Spinal cord (tissue), 10 donors: Measurements from ENCODE around the gene TMEM126B. TPM values are rescaled to one million over a fixed set of nuclear protein-coding genes. Genes with fewer than 3 reads are reported as not detected.

Experiments used
- DNase-seq, 6 donors: peaks; one replicate each; pipeline versions ENCODE4 v3.0.0 to v3.0.0-alpha.2; 2013 to 2015; ENCODE audit warnings: low spot score in 6 of 6, low read depth in 4 of 6
- H3K27ac ChIP-seq: one replicate; pipeline ENCODE4 v1.5.1; 2013; ENCODE audit warnings: low read depth, low read length, control low read depth
- H3K27me3 ChIP-seq: one replicate; pipeline ENCODE4 v1.6.1; 2013; ENCODE audit warnings: low read length; ENCODE audit not compliant: control insufficient read depth, insufficient read depth
- H3K36me3 ChIP-seq: one replicate; pipeline ENCODE4 v1.6.1; 2013; ENCODE audit warnings: low read length; ENCODE audit not compliant: control insufficient read depth, insufficient read depth
- H3K4me1 ChIP-seq: one replicate; pipeline ENCODE4 v1.6.1; 2013; ENCODE audit warnings: low read length; ENCODE audit not compliant: control insufficient read depth, insufficient read depth
- H3K4me3 ChIP-seq: one replicate; pipeline ENCODE4 v1.5.1; 2013; ENCODE audit warnings: low read depth, low read length, control low read depth
- H3K9me3 ChIP-seq: one replicate; pipeline ENCODE4 v1.6.1; 2013; ENCODE audit warnings: low read length; ENCODE audit not compliant: control insufficient read depth, insufficient read depth
- WGBS: methylation state at CpG from one replicate; pipeline ENCODE4 v1.1.5; 2013; ENCODE audit warnings: missing lambda C conversion rate; ENCODE audit not compliant: insufficient coverage; 5-methylcytosine and 5-hydroxymethylcytosine counted together
- polyA plus RNA-seq, 2 donors: library from polyadenylated mRNA; unstranded; fragments of 120-200 nt; gene quantifications; one replicate each; pipeline ENCODE4 v1.2.1, GENCODE V29; 2013; ENCODE audit not compliant: insufficient read length in 2 of 2
- total RNA-seq, 2 donors: library from RNA; depleted of rRNA in 1 of 2; stranded (reverse); fragments of 120-200 nt in 1 of 2; fragments of >200 nt in 1 of 2; gene quantifications; one replicate each; pipeline versions ENCODE4 v1.2.3 to v1.2.4, GENCODE V29; 2013 to 2014
- donor health status: healthy.

TMEM126B gene
- total and polyA plus RNA-seq, 4 donors: 63.1 to 70.9 (median 65.8) TPM

DNA sequence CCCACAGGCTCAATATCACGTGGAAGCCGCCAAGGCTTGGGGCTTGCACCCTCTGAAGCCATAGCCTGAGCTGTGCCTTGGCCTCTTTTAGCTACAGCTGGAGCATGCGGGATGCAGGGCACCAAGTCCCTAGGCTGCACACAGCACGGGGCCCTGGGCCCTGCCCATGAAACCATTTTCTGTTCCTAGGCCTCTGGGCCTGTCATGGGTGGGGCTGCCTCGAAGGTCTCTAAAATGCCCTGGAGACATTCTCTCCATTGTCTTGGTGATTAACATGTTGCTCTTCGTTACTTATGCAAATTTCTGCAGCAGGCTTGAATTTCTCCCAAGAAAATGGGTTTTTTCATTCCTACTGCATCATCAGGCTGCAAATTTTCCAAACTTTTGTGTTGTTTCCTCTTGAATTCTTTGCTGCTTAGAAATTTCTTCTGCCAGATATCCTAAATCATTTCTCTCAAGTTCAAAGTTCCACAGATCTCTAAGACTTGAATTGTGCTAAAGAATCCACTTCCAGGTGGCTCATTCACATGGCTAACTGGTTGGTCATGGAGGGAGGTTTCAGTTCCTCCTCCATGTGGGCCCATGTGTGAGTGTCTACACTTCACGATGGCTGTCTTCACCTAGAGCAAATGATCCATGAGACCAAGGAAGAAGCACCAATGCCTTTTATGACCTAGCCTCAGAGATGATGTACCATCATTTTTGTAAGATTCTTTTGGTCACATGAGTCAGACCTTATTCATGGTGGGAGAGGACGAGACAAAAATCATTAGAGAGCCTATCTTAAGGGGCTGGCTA is 43.9 kb downstream of the TMEM126B start:
- Histone ChIP-seq H3K4me1 (no peaks in the 10 kb centered on the region), H3K9me3 (no peaks in the 10 kb centered on the region), H3K27me3 (no peaks in the 10 kb centered on the region), H3K4me3 (no peak overlapping the region), H3K36me3 (no peaks in the 10 kb centered on the region), H3K27ac (no peak overlapping the region)
- DNase-seq: no peak
- 83% methylated on average over 8 of the region's 8 CpGs for WGBS

DNA sequence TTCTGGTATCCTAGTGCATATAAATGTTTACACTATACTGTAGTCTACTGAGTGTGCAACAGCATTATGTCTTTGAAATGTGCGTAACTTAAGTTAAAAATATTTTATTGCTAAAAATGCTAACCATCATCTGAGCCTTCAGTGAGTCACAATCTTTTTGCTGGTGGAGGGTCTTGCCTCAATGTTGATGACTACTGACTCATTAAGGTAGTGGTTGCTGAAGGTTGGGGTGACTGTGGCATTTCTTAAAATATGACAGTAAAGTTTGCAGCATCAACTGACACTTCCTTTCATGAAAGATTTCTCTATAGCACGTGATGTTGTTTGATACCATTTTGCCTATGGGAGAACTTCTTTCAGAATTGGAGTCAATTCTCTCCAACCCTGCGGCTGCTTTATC is 45.0 kb downstream of the TMEM126B start:
- no peak for DNase-seq
- H3K27me3 ChIP-seq: no peaks in the 10 kb centered on the region
- H3K36me3 ChIP-seq: no peaks in the 10 kb centered on the region
- 100% methylated on average over 1 of the region's 3 CpGs for WGBS
- H3K27ac ChIP-seq: no peak overlapping the region
- no peaks in the 10 kb centered on the region for H3K9me3 ChIP-seq
- no peak overlapping the region for H3K4me3 ChIP-seq
- H3K4me1 ChIP-seq: no peaks in the 10 kb centered on the region

DNA sequence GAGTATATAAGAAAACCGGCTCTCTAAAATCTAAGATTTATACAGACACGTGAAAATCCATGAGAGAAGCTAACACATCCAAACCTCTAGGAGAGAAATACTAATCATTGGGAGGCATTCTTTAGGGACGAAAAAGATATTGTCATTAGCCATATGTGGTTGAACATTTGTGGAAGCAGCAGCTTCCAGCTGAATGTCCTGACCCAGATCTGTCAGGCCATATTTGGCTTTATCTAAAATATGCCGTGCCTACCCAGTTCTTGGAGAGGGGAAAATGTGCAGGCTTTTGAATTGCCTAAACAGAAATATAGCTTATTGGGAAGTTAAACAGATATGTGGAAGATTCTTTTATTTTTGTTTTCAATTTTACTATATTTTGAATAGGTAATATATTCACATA is 51.2 kb downstream of the TMEM126B start:
- H3K9me3 ChIP-seq: no peaks in the 10 kb centered on the region
- WGBS: 100% methylated on average over 1 of the region's 4 CpGs
- DNase-seq: no peak

DNA sequence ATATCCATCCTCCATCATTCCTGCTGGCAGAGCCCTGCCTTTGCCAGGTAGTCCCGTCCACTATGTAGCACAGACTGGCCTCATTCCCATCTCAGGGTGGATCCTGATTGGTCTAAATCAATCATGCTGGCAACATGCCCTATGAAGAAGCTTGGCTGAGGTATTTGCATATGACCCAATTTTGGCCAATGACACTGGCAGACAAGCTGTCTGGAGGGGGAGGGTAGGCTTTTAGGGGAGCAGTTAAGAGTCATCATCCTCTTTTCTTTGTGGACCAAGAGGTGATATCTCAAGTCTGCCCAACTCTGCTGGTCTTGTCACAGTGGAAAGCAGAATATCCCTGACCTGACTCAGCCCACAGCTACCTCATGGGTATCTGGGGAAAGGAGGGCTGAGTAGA is 52.5 kb downstream of the TMEM126B start:
- Histone ChIP-seq H3K27ac (no peak overlapping the region), H3K4me1 (peaks cover 11% of the 10 kb centered on the region), H3K9me3 (no peaks in the 10 kb centered on the region), H3K36me3 (no peaks in the 10 kb centered on the region), H3K4me3 (no peak overlapping the region), H3K27me3 (no peaks in the 10 kb centered on the region)
- WGBS: 20% methylated on average over 1 of the region's 1 CpG
- no peak for DNase-seq

More for the DNA sequence above, 51.2 kb downstream of the TMEM126B start:
- Histone ChIP-seq H3K27ac (no peak overlapping the region), H3K27me3 (no peaks in the 10 kb centered on the region), H3K4me1 (no peaks in the 10 kb centered on the region), H3K4me3 (no peak overlapping the region), H3K36me3 (no peaks in the 10 kb centered on the region)

DNA sequence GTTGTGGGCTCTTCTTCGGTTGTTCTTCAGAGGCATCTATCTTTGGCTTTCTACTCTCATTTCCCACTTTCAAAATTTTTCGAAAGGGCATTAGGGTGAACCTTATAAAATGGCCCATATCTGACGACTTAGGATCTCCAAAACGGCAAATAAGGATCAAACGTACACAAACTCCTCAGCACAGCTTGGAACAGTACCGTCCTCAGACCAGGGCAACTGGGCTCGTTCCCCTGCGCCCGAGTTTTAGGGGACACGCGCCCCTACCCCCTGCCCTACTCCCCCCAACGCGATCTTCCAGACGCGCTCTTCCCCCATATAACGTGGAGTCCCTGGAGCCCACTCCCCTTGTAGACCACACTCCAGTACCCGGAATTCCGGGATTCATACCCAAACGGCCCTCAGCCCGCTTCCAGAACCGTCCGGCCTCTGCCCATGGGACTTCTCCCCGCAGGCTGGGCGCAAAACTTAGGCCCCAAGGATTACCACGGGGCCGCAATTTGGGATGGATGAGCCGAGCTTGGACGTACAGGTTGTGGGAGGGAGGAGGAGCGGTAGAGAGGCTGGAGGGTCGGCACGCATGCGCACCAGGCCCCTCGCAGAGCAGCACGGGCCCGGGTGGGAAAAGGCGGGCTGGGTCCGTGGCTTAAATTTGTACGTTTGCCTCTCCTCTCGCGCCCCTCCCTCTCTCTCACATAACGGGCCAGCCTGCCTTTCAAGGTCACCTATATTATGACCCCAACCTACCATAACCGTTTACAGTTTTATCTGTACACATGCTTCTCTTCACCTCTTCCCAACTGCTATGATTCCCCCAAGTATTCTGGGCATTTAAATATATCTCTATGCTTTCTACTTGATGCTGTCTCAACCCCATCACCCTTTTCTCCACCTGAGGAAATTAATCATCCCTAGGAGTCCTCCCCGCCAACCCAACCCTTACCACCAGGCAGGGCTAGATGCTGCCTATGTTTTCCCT is 54.2 kb downstream of the TMEM126B start:
- no peaks in the 10 kb centered on the region for H3K27me3 ChIP-seq
- H3K36me3 ChIP-seq: no peaks in the 10 kb centered on the region
- H3K4me3 ChIP-seq: peak overlapping the region; percentile 64
- H3K9me3 ChIP-seq: no peaks in the 10 kb centered on the region
- WGBS: 33% methylated on average over 40 of the region's 43 CpGs
- H3K4me1 ChIP-seq: peaks cover 11% of the 10 kb centered on the region
- peak in 5 of 6 donors; percentile 58 to 95 (median 75) for DNase-seq
- no peak overlapping the region for H3K27ac ChIP-seq

DNA sequence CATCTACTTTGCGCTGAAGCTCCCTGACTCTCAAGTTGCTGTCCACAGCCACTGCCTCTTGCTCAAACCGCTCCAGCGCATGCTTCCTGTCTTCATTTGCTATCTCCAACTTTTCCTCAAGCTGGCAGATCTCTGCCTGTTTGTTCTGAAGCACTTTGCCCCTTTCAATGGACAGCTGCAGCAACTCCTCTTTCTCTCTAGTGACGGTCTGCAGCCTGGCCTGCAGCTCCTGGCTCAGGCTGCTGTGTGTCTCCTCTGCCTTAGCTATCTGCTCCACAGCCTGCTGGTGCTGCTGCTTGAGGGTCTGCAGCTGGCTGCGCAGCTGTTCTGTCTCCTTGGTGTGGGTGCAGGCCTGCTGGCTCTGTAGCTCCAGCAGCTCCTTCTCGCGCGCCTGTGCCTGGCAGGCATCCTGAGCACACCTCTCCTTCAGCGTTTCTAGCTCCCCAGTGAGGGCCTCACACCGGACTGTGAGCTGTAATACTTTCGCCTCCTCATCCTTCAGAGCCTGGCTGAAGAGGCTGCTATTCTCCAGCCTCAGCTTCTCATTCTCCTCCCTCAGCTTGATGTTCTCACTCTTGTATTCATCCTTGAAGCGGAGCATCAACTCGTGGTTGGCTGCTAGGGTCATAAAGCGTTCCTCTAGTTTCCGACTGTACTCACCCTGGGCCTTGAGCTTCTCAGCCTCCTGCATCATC is 56.9 kb downstream of the TMEM126B start:
- H3K4me1 ChIP-seq: peaks cover 11% of the 10 kb centered on the region
- H3K27me3 ChIP-seq: no peaks in the 10 kb centered on the region
- H3K27ac ChIP-seq: peak overlapping the region; percentile 73
- 79% methylated on average over 15 of the region's 15 CpGs for WGBS
- DNase-seq: peak in 1 of 6 donors; percentile 9
- no peaks in the 10 kb centered on the region for H3K9me3 ChIP-seq
- no peaks in the 10 kb centered on the region for H3K36me3 ChIP-seq
- peak overlapping the region; percentile 28 for H3K4me3 ChIP-seq

DNA sequence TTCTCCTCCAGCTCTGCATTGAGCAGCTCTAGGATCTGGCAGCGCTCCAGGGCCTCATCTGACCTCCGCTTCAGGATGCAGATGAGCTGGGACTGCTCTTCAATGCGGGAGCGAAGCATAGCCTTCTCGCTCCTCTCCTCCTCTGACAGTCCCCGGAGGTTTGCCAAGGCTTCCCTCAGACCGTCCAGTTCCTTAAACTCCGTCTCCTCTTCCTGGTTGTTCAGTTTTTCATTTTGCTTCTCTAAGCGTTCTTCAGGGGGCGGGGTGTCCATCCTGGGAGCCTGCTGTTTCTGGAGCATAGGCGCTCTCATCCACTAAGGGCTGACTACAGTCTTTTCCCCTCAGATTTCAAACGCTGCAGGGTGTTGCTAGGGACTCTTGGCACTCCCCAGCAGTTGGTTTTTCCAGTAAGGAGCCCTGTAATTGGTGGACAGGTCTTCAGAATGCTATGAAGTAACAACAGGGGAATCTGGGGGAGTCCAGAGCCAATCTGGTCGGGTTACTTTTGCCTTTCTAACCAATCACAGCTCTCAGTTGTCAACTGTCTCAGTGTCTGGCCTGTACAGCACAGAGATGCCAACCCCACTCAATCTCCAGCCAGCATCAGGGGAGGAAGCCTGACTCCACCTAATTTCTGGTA is 57.5 kb downstream of the TMEM126B start, which contains the start of gene CCDC89:
CCDC89 (minus strand) TSS at position 376 of the 640 bp plus-strand sequence; CDS start at position 311, 65 bp downstream.
- peak in 4 of 6 donors; percentile 51 to 90 (median 70) for DNase-seq
- Histone ChIP-seq H3K36me3 (no peaks in the 10 kb centered on the region), H3K4me3 (peak within 1 kb of the TSS; percentile 28), H3K27ac (peak within 1 kb of the TSS; percentile 73), H3K27me3 (no peaks in the 10 kb centered on the region), H3K9me3 (no peaks in the 10 kb centered on the region), H3K4me1 (peaks cover 11% of the 10 kb centered on the region)
- 43% methylated on average over 11 of the region's 13 CpGs for WGBS
